CD4-positive, alpha-beta T cell (primary cell): ENCODE measurements around the gene GALNTL6. TPM values are rescaled to one million over a fixed set of nuclear protein-coding genes. Genes with fewer than 3 reads are reported as not detected.

Experiments used
- ATAC-seq: fragments of 200-7000 bp; cut with Tn5 transposase; one replicate; pipeline ENCODE4 v1.10.0; 2022; ENCODE audit warnings: mild to moderate bottlenecking; ENCODE audit not compliant: poor library complexity
- CTCF ChIA-PET: fragments of 350-600 bp; sonication (Branson Sonifier 250); formaldehyde crosslinking; loops from one replicate; lab custom pipeline; 2021; ENCODE audit warnings: antibody characterized with exemption, inconsistent platforms; lab: Charles Lee
- POLR2A ChIA-PET: fragments of 350-600 bp; sonication (Branson Sonifier 250); formaldehyde crosslinking; loops from one replicate; lab custom pipeline; 2021; ENCODE audit warnings: antibody characterized with exemption, inconsistent platforms; lab: Charles Lee
- DNase-seq, 14 experiments: peaks; one replicate each; pipeline ENCODE4 v3.0.0-alpha.2; 2013 to 2020; ENCODE audit warnings: mixed read lengths in 2 of 14
- H3K27ac ChIP-seq, 2 donors: one replicate each; pipeline versions ENCODE4 v1.5.1 to v1.7.0; 2013; ENCODE audit warnings: low read length in 2 of 2, low read depth in 1 of 2, mild to moderate bottlenecking in 1 of 2
- H3K27me3 ChIP-seq, 2 experiments: 1 replicate in 1 of 2; 2 replicates in 1 of 2; pipeline versions ENCODE4 v1.6.1 to v1.7.0; 2013; ENCODE audit warnings: low read length in 2 of 2, control low read depth in 1 of 2, mild to moderate bottlenecking in 1 of 2, moderate library complexity in 1 of 2; ENCODE audit not compliant: insufficient read depth in 2 of 2, control insufficient read depth in 1 of 2
- H3K36me3 ChIP-seq: one replicate; pipeline ENCODE4 v1.6.1; 2013; ENCODE audit warnings: low read length, control low read depth; ENCODE audit not compliant: insufficient read depth
- H3K4me1 ChIP-seq: one replicate; pipeline ENCODE4 v1.6.1; 2013; ENCODE audit warnings: low read length, control low read depth; ENCODE audit not compliant: insufficient read depth
- H3K4me3 ChIP-seq: one replicate; pipeline ENCODE4 v1.5.1; 2013; ENCODE audit warnings: mild to moderate bottlenecking, low read length, moderate library complexity
- H3K9me3 ChIP-seq, 2 experiments: 1 replicate in 1 of 2; 2 replicates in 1 of 2; pipeline versions ENCODE4 v1.6.1 to v1.7.0; 2013; ENCODE audit warnings: low read length in 2 of 2, mild to moderate bottlenecking in 2 of 2, control low read depth in 1 of 2, moderate library complexity in 1 of 2; ENCODE audit not compliant: control insufficient read depth in 1 of 2, insufficient read depth in 1 of 2
- H3K27ac Mint-ChIP-seq: one replicate; pipeline ENCODE4 v1.8.0; 2020; ENCODE audit warnings: mixed read lengths
- H3K27me3 Mint-ChIP-seq: one replicate; pipeline ENCODE4 v1.8.0; 2021; ENCODE audit warnings: mixed read lengths
- H3K36me3 Mint-ChIP-seq: one replicate; pipeline ENCODE4 v1.8.0; 2021; ENCODE audit warnings: low read depth, mixed read lengths
- H3K4me1 Mint-ChIP-seq: one replicate; pipeline ENCODE4 v1.8.0; 2021; ENCODE audit warnings: low read depth, mixed read lengths
- H3K4me3 Mint-ChIP-seq: one replicate; pipeline ENCODE4 v1.8.0; 2020; ENCODE audit warnings: mild to moderate bottlenecking, mixed read lengths
- H3K9me3 Mint-ChIP-seq: one replicate; pipeline ENCODE4 v1.8.0; 2020; ENCODE audit warnings: mixed read lengths
- CTCF ChIP-seq: fragments of 200-600 bp; IDR thresholded peaks from one replicate; pipeline ENCODE4 v1.8.0; 2022; ENCODE audit warnings: antibody characterized with exemption, mild to moderate bottlenecking
- intact Hi-C, 2 experiments: fragments of 100-400 bp; cut with DNase I in 1 of 2; cut with micrococcal nuclease in 1 of 2; formaldehyde crosslinking; loops; one replicate each; pipeline versions ENCODE4 v1.15.1 to v1.9.0; 2023 to 2025; cut with DNase I, micrococcal nuclease
- total RNA-seq, 174 experiments: library from RNA in 2 of 174; stranded (reverse) in 2 of 174; gene quantifications; one replicate each; pipeline ENCODE4 v1.2.3 and lab custom pipeline; 2021 to 2026

GALNTL6 gene
- total RNA-seq, 2 experiments from 2014 or later = not detected

- DNase-seq = no peak
- no peaks in the 10 kb centered on the region for H3K27me3 Mint-ChIP-seq
- Histone ChIP-seq H3K9me3 (peaks cover 0 to 3% of the 10 kb centered on the region in 2 experiments), H3K27ac (no peak overlapping the region), H3K27me3 (no peaks in the 10 kb centered on the region), H3K36me3 (no peaks in the 10 kb centered on the region), H3K4me3 (no peak overlapping the region), H3K4me1 (no peaks in the 10 kb centered on the region)
- H3K36me3 Mint-ChIP-seq = no peaks in the 10 kb centered on the region
- H3K4me1 Mint-ChIP-seq = no peaks in the 10 kb centered on the region
- intact Hi-C loops = no loop called here
- POLR2A ChIA-PET = no interaction called here
- no peak for ATAC-seq
- H3K4me3 Mint-ChIP-seq = no peak overlapping the region
- no peak for TF ChIP-seq CTCF
- no peak overlapping the region for H3K27ac Mint-ChIP-seq
- H3K9me3 Mint-ChIP-seq = peaks cover 16% of the 10 kb centered on the region
- CTCF ChIA-PET = no interaction called here
These were observed 21.4 kb downstream of the GALNTL6 start for GRCh38 chr4:171834640-171835039.

- H3K4me3 Mint-ChIP-seq = no peak overlapping the region
- H3K36me3 Mint-ChIP-seq = no peaks in the 10 kb centered on the region
- DNase-seq (no peak), ATAC-seq (no peak)
- no peak overlapping the region for H3K27ac Mint-ChIP-seq
- no peaks in the 10 kb centered on the region for H3K27me3 Mint-ChIP-seq
- no peaks in the 10 kb centered on the region for H3K4me1 Mint-ChIP-seq
- Histone ChIP-seq H3K27me3 (no peaks in the 10 kb centered on the region), H3K4me1 (no peaks in the 10 kb centered on the region), H3K36me3 (no peaks in the 10 kb centered on the region), H3K9me3 (no peaks in the 10 kb centered on the region), H3K27ac (no peak overlapping the region), H3K4me3 (no peak overlapping the region)
- TF ChIP-seq CTCF = no peak
- ChIA-PET POLR2A (no interaction called here), CTCF (no interaction called here)
- intact Hi-C loops = no loop called here
- no peaks in the 10 kb centered on the region for H3K9me3 Mint-ChIP-seq
These were observed 30.3 kb downstream of the GALNTL6 start for GRCh38 chr4:171843456-171843855.

- DNase-seq = peak in 1 of 14 experiments; percentile 0
- Histone ChIP-seq H3K27me3 (no peaks in the 10 kb centered on the region), H3K27ac (no peak overlapping the region), H3K4me1 (no peaks in the 10 kb centered on the region), H3K4me3 (no peak overlapping the region), H3K9me3 (peaks cover 0 to 6% of the 10 kb centered on the region in 2 experiments), H3K36me3 (no peaks in the 10 kb centered on the region)
- intact Hi-C loops = no loop called here
- H3K27ac Mint-ChIP-seq = no peak overlapping the region
- CTCF ChIA-PET = no interaction called here
- no peaks in the 10 kb centered on the region for H3K27me3 Mint-ChIP-seq
- H3K9me3 Mint-ChIP-seq = no peaks in the 10 kb centered on the region
- no peaks in the 10 kb centered on the region for H3K4me1 Mint-ChIP-seq
- no peak for ATAC-seq
- no peak overlapping the region for H3K4me3 Mint-ChIP-seq
- H3K36me3 Mint-ChIP-seq = no peaks in the 10 kb centered on the region
- POLR2A ChIA-PET = no interaction called here
- no peak for TF ChIP-seq CTCF
These were observed 33.0 kb downstream of the GALNTL6 start for GRCh38 chr4:171846232-171846631.
